ENCODE results near the gene PRKD2.
"Not testable (repeated sequence)": the region's sequence is repeated elsewhere in the genome, so short reads cannot be mapped to it uniquely, and the experiment has no call there.

The PRKD2 gene

DNA sequence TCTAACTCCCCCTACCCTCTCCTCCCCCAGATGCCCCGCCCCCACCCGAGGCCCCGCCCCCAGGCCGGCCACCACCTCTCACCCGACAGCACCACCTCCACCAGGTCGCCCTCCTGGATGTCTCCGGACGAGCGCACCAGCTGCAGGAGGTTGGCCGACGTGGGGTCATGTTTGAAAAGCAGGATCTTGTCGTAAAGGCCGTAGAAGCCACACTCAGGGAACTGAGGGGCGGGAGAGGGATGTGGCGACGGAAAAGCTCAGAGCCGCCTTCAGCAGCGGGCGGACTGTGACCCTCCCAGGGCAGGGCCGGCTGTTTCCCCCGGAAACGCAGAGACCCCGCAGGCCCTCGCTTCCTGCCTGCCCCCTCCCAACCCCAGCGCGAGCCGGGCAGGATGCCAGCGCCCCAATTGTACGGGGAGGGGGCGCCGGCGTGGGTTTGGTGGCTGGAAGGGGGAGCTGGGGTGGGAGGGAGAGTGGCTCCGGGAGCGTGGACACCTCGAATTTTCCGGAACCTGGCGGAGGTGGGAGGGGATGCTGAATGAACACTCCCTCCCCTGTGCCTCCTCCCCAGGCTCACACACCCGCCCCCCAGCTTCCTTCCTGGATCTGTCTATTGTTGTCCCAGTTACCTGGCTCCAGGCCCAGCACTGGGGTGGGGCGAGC is 3.0 kb downstream of the PRKD2 start:
- no peak for FAIRE-seq
- peak; percentile 97 for DNase-seq (ENCODE audit: insufficient read length, low spot score)

DNA sequence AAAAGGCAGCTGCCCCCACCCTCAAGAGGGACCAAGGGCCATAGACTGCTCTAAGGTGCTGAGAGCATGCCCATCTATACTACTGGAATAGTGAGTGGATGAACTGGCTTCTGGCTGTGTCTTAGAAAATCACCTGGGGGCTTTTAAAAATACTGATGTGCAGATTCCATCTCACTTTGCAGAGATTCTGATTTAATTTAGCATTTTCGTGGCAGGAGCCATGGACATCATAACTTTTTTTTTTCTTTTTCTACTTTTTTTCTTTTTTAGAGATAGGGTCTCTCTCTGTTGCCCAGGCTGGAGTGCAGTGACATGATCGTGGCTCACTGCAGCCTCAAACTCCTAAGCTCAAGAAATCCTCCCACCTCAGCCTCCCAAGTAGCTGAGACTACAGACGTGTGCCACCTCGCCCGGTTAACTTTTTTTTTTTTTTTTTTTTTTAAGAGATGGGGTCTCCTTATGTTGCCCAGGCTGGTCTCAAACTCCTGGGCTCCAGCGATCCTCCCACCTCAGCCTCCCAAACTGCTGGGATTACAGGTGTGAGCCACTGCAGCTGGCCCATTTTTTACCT is 4.1 kb downstream of the PRKD2 start:
- not testable (repeated sequence) for FAIRE-seq

DNA sequence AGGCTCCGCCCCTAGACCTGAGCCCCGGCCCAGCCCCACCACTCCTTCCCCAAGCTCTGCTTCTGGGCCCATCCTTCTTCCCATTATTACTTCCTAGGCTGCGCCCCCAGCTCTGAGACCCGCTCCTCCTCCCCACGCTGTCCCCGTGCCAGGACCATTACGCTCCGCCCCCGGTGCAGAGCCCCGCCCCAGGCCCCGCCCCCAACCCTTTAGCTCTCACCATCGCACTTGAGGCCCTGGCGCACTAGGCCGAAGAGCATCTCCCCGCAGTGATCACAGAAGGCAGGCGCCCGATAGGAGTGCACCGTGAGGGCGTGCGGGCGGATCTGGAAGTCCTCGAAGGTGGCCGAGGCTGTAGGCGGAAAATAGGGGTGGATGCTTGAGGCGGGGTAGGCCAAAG is 6.2 kb downstream of the PRKD2 start:
- no peak for DNase-seq (ENCODE audit: insufficient read length, low spot score)
- FAIRE-seq = no peak

More for the DNA sequence above, 4.1 kb downstream of the PRKD2 start:
- not testable (repeated sequence) for DNase-seq (ENCODE audit: insufficient read length, low spot score)

DNA sequence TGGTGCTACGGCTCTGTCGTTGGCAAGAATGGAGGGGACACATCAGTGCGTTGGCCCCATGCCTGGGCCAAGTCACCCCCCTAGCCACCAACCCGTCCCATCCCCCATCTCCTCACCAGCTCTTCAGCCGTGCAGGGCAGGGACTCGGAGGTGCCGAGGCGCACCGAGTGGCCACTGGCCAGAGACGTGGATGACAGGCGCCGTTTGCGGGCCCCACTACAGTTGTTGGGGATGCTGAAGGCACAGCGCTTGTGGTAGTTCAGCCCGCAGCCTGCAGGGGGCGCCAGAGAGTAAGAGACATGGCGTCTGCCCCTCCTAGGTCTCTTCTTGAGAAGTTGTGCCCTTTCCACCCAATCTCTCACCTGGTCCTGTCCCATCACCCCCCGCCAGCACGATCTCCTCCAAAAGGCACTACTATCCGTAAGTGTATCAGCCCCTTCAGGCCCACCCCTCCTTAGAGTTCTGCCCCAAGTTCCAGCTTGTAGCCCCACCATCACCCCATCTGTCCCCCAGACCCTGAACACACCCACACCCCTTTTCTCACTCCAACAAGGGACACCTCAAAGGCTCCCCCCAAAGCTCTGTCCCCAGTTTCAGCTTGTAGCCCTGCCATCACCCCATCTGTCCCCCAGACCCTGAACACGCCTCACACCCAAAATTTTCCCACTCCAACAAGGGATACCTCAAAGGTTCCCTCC is 12.4 kb downstream of the PRKD2 start:
- FAIRE-seq = no peak
- DNase-seq (ENCODE audit: insufficient read length, low spot score) = peak; percentile 71

DNA sequence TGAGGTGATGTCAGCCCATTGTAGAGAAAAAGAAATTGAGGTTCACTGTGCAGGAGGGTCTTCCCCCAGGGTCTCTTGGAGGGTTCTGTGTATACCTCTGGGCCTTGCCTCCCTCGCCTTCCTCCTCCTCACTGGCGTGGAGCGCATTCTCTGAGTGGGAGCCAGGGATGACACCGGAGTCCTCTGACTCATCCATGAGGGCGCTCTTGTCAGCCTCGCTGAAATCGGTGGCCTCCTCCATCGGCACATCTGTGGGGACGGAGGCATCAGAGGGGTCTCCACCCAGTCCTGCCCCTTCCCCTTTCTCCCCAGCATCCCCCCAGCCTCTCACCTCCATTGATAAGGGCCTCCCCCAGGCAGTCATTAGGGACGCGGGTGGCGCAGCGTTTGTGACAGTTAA is 16.2 kb downstream of the PRKD2 start:
- FAIRE-seq (no peak), DNase-seq (ENCODE audit: insufficient read length, low spot score) (no peak)

DNA sequence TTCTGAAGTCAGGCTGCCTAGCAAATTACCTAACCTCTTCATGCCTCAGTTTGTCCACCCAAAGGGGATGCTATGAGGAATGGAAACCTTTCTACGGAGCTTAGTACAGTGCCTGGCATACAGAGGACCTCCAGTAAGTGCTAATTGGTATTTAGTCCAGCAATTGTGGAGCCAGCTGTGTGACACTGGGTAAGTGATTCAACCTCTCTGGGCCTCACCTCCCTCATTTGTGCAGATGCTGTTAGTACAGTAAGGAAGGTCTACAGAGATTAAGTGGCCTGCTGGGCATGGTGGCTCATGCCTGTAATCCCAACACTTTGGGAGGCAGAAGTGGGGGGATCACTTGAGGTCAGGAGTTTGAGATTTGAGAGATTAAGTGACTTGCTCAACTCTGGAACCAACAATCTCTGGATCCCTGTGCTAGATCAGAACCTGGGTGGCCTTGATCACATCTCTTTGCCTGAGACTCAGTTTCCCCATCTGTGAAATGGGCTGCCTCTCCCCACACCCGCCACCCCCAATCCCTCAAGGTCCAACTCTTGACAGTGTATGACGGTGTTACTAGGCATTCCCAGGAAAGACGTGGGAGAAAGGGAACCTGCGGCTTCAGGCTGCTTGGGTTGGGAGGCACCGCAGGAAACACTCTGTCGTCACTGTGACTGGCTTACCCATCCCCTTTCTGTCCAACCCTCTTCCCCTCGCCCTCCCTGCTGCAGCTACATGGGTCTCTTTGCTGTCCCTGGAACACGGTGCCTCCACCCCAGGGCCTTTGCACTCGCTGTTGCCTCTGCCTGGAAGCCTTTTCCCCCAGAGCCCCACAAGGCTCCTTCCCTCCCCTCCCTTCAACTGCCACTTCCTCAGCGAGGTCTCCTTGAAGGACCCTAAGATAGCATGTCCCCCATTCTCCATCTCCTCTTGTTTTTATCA is 18.3 kb downstream of the PRKD2 start:
- FAIRE-seq = no peak

DNA sequence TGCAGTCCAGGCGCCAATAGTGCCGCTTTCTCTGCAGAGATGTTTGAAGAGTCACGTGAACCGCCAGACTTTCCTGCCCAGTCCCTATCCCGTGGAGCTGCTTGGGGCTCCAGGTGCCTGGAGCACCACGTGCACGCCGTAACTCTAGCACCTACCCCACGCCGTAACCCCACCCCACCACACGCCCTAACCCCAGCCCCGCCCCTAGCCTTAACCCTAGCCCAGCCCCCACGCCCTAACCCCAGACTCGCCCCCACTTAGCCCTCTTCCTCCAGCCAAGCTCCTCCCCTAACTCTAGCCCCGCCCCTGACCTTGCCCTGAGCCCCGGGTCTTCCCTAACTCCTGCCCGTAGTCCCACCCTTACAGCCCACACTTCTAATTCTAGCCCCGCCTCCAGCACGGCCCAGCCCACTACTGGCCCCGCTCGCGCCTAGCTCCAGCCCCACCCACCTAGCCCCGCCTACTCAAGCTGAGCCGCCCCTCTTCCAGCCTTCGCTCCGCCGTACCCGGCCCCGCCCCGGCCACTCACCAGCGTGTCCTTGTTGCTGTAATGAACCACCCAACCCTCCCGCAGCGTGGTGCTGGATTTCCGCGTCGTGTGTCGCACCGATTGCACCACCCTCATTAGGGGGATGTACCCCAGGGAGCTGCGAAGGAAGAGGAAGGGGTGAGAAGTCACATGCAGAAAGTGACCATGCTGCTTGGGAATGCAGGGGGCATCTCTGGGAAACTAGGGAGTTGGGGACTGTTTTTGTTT is 19.5 kb downstream of the PRKD2 start:
- DNase-seq (ENCODE audit: insufficient read length, low spot score) = no peak
- FAIRE-seq = no peak

More for the DNA sequence above, 18.3 kb downstream of the PRKD2 start:
- no peak for DNase-seq (ENCODE audit: insufficient read length, low spot score)

DNA sequence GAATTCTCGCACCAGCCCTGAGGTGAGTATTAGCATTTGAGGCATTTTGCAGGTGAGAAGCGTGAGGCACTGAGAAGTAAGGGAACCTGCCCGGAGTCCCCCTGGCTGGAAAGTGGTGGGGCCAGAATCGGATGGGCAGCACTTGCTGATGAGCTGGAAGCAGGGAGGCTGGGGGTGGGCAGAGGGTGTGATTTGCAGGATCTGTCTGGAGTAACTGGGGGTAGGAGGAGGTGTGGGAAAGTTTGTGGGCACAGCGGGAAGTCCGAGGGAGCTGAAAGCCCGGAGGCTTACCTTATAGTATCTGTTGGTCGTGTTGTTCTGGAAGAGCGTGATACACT is 20.1 kb downstream of the PRKD2 start:
- no peak for DNase-seq (ENCODE audit: insufficient read length, low spot score)
- no peak for FAIRE-seq

DNA sequence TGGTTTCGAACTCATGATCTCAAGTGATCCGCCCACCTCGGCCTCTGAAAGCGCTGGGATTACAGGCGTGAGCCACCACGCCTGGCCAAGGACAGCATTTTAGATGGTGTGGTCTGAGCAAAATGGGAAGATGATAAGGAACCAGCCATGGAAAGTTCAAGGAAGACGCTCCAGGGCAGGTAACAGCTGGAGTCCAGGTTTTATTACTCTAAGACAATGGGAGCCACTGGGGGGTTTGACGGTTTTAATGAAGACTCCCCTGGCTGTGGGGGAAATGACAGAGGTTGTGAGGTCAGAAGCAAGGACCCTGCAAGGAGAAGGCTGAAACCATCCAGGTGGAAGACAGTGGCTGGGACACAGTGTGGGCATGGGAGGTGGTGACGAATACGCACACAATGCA is 20.9 kb downstream of the PRKD2 start:
- FAIRE-seq (no peak), DNase-seq (ENCODE audit: insufficient read length, low spot score) (no peak)

DNA sequence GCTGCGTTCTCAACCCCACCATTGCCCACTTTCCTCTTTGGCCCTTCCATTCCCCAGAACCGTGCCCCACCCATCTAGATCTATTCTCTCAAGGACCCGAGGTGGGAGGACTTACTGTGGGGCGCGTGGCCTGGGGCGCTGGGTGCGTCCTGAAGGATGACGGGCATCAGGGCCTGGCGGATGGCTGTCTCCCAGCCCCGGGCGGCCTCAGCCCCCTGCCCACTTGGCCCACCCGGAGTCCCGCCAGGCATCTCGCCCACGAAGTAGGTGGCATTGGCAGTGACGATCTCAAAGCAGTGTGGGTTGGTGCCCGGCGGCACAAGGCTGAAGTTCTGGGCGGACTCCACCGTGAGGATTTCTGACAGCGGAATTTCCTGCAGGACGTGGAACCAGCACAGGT is 23.2 kb downstream of the PRKD2 start:
- no peak for FAIRE-seq

DNA sequence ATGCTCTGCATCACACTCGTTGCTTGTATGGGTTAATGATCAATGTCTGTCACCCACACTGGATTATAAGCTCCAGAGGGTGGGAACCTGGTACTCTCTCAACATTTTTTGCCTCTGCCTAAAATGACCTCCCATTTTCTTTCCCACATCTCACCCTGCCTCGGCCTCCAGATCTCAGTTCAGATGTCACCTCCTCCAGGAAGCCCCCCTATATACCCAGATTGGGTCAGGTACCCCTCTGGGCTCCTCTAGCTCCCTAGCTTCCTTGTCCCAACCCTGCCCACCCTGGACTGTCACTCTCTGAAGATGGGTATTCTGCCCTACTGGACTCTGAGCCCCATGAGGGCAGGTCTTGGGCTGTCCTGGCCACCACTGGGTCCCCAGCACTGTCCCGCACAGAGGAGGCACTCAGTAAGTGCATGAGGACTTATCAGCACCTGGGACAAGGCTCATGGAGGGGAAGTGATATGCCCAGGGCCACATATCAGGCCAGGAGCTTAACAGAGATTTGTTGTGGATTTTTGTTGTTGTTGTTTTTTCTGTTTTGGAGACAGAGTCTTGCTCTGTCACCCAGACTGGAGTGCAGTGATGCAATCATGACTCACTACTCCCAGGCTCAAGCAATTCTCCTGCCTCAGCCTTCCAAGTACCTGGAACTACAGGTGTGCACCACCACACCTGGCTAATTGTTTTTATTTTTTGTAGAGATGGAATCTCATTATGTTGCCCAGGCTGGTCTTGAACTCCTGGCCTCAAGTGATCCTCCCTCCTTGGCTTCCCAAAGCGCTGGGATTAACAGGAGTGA is 23.8 kb downstream of the PRKD2 start:
- no peak for DNase-seq (ENCODE audit: insufficient read length, low spot score)
- FAIRE-seq = no peak

More for the DNA sequence above, 23.2 kb downstream of the PRKD2 start:
- no peak for DNase-seq (ENCODE audit: insufficient read length, low spot score)

DNA sequence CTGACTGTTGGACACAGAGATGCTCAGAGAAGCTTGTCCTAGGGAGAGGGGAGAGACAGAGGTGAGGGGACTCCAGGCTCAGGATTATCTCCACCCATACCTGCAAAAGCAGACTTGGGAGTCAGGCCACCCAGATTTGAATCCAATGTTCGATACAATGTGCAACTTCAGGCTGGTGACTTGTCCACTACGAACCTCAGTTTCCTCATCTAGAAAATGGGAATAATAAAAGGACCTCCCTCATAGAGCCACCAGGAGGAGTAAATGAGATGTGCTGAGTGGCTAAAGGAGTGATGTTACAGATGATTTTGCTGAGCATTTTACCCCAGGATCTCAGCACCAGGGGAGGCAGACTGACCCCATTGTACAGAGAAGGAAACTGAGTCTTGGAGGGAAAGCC is 25.0 kb downstream of the PRKD2 start:
- FAIRE-seq (no peak), DNase-seq (ENCODE audit: insufficient read length, low spot score) (no peak)

DNA sequence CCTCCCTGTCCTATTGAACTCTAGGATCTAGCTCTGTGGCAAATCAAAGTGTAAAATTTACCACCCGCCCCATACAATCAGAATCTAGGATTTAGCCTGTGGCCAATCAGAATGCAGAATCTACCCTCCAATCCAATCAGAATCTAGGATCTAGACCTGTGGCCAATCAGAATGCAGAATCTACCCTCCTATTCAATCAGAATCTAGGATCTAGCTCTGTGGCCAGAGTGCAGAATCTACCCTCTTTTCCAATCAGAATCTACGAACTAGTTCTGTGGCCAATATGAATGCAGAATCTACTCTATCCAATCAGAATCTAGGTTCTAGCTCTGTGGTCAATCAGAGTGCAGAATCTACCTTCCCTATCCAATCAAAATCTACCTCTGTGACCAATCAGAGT is 25.8 kb downstream of the PRKD2 start:
- DNase-seq (ENCODE audit: insufficient read length, low spot score) (no peak), FAIRE-seq (no peak)

DNA sequence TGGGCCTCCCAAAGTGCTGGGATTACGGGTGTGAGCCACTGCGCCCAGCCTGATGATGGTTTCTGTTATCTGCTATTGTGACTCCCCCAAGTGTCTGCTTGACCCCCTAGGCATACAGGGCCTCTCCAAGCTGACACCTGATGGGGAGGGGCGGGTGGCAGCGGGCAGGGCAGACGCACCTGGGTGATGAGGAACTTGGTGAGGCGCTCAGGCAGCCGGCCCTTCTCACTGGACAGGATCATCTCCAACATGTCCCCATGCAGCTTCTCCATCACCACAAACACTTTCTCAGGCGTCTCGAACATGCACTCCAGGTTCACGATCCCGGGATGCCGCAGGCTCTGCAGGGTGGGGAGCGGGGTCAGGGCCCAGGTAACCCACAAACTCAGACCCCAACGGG is 27.6 kb downstream of the PRKD2 start:
- FAIRE-seq = no peak

DNA sequence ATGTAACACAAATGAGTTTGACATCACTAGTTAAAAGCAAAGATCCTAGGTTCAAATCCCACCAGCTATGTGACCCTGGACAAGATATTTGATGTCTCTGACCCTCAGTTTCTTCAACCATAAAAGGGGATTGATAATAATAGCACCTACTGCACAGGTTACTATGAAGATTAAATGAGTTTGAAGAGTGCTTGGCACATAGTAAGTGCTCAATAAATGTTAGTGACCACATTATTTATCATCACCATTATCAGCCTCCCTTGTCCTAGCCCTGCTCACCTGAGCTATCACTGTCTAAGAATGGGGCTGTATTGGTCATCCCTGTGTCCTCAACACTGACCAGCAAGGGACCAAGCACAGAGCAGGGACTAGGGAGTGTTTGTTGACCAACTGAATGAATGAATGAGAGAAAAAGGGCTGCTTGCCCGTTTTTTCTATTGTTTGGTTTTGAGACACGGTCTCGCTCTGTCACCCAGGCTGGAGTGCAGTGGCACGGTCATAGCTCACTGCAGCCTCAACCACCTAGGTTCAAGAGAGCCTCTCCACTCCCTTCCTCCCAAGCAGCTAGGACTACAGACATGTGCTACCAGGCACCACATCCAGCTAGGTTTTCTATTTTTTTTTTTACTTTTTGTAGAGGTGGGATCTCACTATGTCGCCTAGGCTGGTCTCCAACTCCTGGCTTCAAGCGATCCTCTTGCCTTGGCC is 29.3 kb downstream of the PRKD2 start:
- no peak for DNase-seq (ENCODE audit: insufficient read length, low spot score)
- no peak for FAIRE-seq

More for the DNA sequence above, 27.6 kb downstream of the PRKD2 start:
- DNase-seq (ENCODE audit: insufficient read length, low spot score) = no peak

DNA sequence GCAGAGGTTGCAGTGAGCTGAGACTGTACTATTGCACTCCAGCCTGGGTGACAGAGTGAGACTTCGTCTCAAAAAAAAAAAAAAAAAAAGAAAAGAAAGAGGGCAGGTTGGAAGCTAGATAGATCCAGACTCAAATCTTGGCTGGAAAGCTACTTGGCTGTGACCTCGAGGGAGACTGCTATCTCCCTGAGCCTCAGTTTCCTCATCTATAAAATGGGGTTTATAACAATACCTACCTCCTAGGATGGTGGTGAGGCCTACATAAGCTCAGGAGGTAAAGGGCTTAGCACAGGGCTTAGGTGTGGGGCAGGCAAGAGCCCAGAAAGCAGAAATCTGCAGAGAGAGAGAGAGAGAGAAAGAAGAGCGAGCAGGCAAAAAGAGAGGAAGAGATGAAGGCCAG is 31.7 kb downstream of the PRKD2 start:
- DNase-seq (ENCODE audit: insufficient read length, low spot score) = no peak
- FAIRE-seq = no peak

DNA sequence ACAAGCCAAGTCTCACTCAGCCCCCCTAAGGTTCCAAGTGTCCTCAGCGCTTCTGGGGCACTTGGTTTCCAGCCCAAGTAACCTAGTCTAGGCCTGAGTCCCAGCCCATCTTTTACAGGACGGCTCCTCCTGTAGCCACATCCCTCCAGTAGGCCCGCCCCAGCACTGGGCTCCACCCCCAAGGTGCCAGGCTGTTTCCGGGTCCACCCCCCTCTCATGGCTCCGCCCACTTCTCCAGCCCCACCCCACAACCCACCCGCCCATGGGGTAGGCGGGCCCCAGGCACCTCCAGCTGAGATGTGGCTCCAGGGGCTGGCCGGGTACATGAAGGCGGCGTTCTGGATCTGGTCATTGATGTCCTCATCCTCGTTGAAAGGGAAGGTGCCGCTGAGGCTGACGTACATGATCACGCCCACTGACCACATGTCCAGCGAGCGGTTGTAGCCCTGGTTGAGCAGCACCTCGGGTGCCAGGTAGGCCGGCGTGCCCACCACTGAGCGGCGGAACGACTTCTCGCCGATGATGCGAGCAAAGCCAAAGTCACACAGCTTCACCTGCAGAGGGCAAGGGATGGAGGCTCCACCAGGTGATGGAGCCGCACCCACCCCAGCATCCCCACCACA is 38.7 kb downstream of the PRKD2 start:
- DNase-seq (ENCODE audit: insufficient read length, low spot score) (no peak), FAIRE-seq (no peak)

DNA sequence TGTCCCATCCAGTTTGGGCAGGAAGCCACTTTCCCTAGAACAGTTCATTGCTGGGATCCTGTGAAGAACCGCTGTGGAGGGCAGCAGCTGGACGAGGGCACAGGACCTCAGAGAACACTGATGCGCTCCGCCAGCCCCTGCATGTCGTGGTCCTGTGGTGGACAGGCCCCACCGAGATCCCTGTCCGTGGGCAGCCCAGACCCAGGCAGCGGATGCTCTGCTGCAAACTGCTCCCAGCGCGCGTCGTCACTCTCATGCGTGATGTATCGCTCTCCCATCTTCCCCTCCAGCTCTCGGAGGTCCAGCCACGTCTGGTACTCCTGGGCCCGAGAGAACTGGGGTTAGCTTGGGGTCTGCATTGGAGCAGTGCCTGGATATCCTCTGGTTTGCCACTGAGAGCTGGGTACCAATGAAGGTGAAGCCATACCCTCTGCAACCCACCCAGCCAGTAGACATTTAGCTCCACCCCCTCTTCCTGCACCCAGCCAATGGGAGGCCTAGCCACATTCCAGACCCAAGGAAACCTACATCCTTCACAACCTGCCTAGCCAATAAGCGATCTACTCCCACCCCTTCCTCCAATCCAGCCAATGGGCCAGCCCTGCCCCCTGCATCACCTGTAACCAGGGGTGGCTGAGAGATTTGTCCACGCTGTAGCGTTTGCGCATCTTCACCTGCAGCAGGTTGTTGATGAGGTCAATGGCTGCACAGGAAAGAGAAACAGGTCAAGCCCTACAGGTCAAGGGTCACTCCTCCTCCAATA is 42.3 kb downstream of the PRKD2 start:
- no peak for DNase-seq (ENCODE audit: insufficient read length, low spot score)
- FAIRE-seq = no peak
